ENCODE measurements around the gene NPTXR. TPM values are rescaled to one million over a fixed set of nuclear protein-coding genes. Genes with fewer than 3 reads are reported as not detected.

NPTXR gene
- total and polyA plus RNA-seq, 2 donors (not counting 3 experiments of a cell fraction or from before 2014, with no cell fraction given): 0.37 to 0.73 TPM

DNA sequence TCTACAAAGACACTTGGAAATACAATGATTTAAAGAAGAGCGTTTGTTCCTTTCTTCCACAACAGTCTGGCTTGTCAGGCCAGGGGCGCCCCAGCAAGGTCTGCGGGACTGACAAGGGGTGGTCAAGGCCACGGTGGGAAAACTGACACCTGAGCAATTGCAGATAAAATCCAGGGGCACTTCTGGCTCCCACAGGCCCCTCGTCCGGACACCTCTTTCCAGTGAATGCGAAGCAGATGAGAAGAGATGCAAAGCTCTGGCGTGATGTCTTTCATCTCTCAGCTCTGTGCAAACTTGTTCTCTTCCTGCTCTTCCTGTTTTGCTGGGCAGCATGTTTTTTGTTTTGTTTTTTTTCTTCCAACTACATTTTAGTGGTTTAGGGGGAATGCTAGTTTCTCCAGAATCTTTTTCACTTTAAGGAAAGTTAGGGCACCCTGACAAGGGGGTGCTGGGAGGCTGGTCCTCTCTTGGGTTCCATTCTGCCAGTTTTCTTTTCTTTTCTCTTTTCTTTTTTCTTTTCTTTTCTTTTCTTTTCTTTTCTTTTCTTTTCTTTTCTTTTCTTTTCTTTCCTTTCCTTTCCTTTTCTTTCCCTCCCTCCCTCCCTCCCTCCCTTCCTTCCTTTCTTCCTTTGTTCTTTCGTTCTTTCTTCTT is 39.3 kb upstream of the NPTXR start:
- no peaks in the 10 kb centered on the region for H4K20me1 ChIP-seq (replicated peaks; ENCODE audit: control insufficient read depth, extremely low read depth, insufficient read depth, low read length)
- no TSS peak for BruUV-seq (replicated peaks)
- ChIA-PET CTCF (no interaction called here), POLR2A (no interaction called here)
- no peak overlapping the region for H3K9ac ChIP-seq (replicated peaks; ENCODE audit: extremely low read depth, insufficient read depth, low read length)
- intact Hi-C loops (cut with micrococcal nuclease): no loop called here
- no peak overlapping the region for H3K4me3 ChIP-seq (replicated peaks in 1 of 3; ENCODE audit: insufficient read depth in 1 of 3, low read depth in 1 of 3, low read length in 3 of 3)
- TF ChIP-seq FOS (IDR thresholded peaks at IDR 0.05; ENCODE audit: borderline replicate concordance, insufficient read depth, low read length) (no peak), EZH2 (IDR thresholded peaks at IDR 0.05; ENCODE audit: borderline replicate concordance, low read depth, low read length, severe bottlenecking) (no peak), MYC (IDR thresholded peaks at IDR 0.05; ENCODE audit: low read depth, low read length) (no peak), POLR2A (IDR thresholded peaks at IDR 0.05; ENCODE audit: low read depth, low read length) (no peak), GATA2 (IDR thresholded peaks at IDR 0.05; ENCODE audit: insufficient read depth, insufficient read length, low read depth, low read length) (no peak), POLR2AphosphoS5 (IDR thresholded peaks at IDR 0.05; ENCODE audit: insufficient read depth, low read depth, low read length) (no peak), JUN (IDR thresholded peaks at IDR 0.05; ENCODE audit: borderline replicate concordance, insufficient read depth, insufficient read length, low read depth) (no peak)
- TF ChIP-seq, protein P1, sequence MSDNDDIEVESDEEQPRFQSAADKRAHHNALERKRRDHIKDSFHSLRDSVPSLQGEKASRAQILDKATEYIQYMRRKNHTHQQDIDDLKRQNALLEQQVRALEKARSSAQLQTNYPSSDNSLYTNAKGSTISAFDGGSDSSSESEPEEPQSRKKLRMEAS (IDR thresholded peaks at IDR 0.05; ENCODE audit: insufficient read depth, insufficient read length): no peak
- TF ChIP-seq, protein P2, sequence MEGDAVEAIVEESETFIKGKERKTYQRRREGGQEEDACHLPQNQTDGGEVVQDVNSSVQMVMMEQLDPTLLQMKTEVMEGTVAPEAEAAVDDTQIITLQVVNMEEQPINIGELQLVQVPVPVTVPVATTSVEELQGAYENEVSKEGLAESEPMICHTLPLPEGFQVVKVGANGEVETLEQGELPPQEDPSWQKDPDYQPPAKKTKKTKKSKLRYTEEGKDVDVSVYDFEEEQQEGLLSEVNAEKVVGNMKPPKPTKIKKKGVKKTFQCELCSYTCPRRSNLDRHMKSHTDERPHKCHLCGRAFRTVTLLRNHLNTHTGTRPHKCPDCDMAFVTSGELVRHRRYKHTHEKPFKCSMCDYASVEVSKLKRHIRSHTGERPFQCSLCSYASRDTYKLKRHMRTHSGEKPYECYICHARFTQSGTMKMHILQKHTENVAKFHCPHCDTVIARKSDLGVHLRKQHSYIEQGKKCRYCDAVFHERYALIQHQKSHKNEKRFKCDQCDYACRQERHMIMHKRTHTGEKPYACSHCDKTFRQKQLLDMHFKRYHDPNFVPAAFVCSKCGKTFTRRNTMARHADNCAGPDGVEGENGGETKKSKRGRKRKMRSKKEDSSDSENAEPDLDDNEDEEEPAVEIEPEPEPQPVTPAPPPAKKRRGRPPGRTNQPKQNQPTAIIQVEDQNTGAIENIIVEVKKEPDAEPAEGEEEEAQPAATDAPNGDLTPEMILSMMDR (IDR thresholded peaks at IDR 0.05; ENCODE audit: extremely low read depth in 1 of 2, insufficient read depth in 1 of 2, low read depth in 1 of 2, low read length in 2 of 2): no peak
- no peaks in the 10 kb centered on the region for H3K9me1 ChIP-seq (replicated peaks; ENCODE audit: control insufficient read depth, extremely low read depth, insufficient read depth, low read length)
- H3K9me3 ChIP-seq (replicated peaks; ENCODE audit: control insufficient read depth, insufficient read depth, low read length): no peaks in the 10 kb centered on the region
- dilution Hi-C loops (cut with MboI; ENCODE audit: extremely low pct_ligation_motif_present, low sequenced_read_pairs): no loop called here
- no peak overlapping the region for H2AFZ ChIP-seq (ENCODE audit: low read depth, low read length)
- no peaks in the 10 kb centered on the region for H3K79me2 ChIP-seq (ENCODE audit: control insufficient read depth, insufficient read depth, low read length)
- no peak overlapping the region for H3K4me2 ChIP-seq (ENCODE audit: insufficient read depth, low read length)
- H3K36me3 ChIP-seq (ENCODE audit: control insufficient read depth in 2 of 2, extremely low read depth in 1 of 2, insufficient read depth in 2 of 2, low read length in 2 of 2): no peaks in the 10 kb centered on the region
- peaks cover 18 to 19% of the 10 kb centered on the region in 2 experiments for H3K27me3 ChIP-seq (ENCODE audit: control insufficient read depth in 2 of 2, insufficient read depth in 2 of 2, low read length in 2 of 2)
- FAIRE-seq (no peak), DNase-seq (ENCODE audit: low read depth, low spot score) (no peak)
- no peak overlapping the region for H3K27ac ChIP-seq (ENCODE audit: insufficient read depth, low read depth, low read length)
- no peaks in the 10 kb centered on the region for H3K4me1 ChIP-seq (ENCODE audit: control insufficient read depth, extremely low read depth, insufficient read depth, low read length)
